Activated naive CD4-positive, alpha-beta T cell treated with anti-CD3 and anti-CD28 coated beads, Interleukin-2, amount 10 ng/mL, durations not matched to agents 7 days and 5 days (primary cell): Measurements from ENCODE around the gene LAMB4.

Experiments used
- CTCF ChIA-PET: fragments of 350-600 bp; sonication (Branson Sonifier 250); formaldehyde crosslinking; loops from one replicate; lab custom pipeline; 2021; ENCODE audit warnings: antibody characterized with exemption; lab: Charles Lee
- DNase-seq: peaks from one replicate; pipeline ENCODE4 v3.0.0-alpha.2; 2020
- H3K27ac Mint-ChIP-seq: one replicate; pipeline ENCODE4 v1.8.0; 2021; ENCODE audit warnings: mild to moderate bottlenecking, moderate library complexity, mixed read lengths
- H3K27me3 Mint-ChIP-seq: one replicate; pipeline ENCODE4 v1.8.0; 2021; ENCODE audit warnings: mild to moderate bottlenecking, mixed read lengths
- H3K36me3 Mint-ChIP-seq: one replicate; pipeline ENCODE4 v1.8.0; 2021; ENCODE audit warnings: mixed read lengths
- H3K4me1 Mint-ChIP-seq: one replicate; pipeline ENCODE4 v1.8.0; 2021; ENCODE audit warnings: mixed read lengths
- H3K4me3 Mint-ChIP-seq: one replicate; pipeline ENCODE4 v1.8.0; 2021; ENCODE audit warnings: mild to moderate bottlenecking, moderate library complexity, mixed read lengths
- H3K9me3 Mint-ChIP-seq: one replicate; pipeline ENCODE4 v1.8.0; 2021; ENCODE audit warnings: mixed read lengths

LAMB4 gene

DNA sequence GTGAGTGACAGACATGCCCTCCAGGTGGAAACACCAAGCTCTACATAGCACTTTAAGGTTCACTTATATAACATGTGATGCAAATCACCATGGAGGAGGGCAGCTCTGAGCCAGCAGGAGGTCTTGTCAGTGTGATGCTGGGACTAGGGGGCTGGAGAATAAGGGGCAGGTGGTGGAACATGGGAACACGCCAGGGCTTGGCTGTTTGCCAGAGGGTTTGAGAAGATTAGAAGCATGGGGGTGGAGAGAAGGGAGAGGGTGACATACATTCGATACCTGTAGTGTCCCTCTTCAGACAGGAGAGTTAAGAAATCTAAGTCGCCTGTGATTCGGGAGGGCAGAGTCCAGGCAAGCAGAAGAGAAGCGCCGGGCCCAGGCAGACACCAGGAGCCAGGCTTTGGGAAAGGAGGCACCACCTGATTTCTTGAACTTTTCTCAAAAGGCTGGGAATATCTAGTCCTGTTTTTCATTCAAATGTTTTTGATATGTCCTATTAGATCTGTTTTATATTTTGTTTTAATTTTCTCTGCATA lies 16.9 kb upstream of the LAMB4 start:
- no peaks in the 10 kb centered on the region for H3K4me1 Mint-ChIP-seq
- no peak for DNase-seq
- H3K27ac Mint-ChIP-seq, result no peak overlapping the region
- H3K9me3 Mint-ChIP-seq, result no peaks in the 10 kb centered on the region
- no peaks in the 10 kb centered on the region for H3K36me3 Mint-ChIP-seq
- H3K27me3 Mint-ChIP-seq, result peaks cover 5% of the 10 kb centered on the region
- H3K4me3 Mint-ChIP-seq, result no peak overlapping the region
- CTCF ChIA-PET, result interaction anchor here (0.6 to 3.3 kb wide), 7 partner anchors 15 to 655 kb away, joined by 3 to 62 read pairs (median 10); no protein-coding TSS in a partner anchor

DNA sequence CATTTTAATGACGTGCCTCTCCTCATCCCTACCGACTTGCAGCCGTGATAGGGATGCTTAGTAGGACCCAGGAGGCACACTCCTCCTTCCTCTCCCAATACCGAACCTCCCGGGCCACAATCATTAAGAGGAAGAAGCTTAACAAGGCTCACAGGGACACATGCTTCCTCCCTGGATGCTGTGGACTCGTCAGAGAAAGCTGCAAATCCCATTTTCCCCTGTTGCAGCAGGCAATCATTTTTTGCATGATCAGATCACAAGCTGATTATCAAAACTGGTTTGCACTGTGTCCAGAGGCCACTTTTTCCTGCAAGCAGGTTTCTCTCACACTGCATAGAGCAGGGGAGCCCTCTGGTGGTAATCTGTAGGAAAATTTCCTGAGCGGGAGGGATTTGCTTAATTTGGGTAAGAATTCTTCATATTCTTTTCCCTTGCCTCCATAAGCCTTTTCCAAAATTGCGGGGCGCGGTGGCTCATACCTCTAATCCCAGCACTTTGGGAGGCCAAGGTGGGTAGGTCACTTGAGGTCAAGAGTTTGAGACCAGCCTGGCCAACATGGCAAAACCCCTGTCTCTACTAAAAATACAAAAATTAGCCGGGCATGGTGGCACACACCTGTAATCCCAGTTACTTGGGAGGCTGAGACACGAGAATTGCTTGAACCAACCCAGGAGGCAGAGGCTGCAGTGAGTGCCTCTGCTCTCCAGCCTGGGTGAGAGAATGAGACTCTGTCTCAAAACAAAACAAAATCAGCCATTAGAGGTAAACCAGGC lies 16.1 kb upstream of the LAMB4 start:
- no peaks in the 10 kb centered on the region for H3K4me1 Mint-ChIP-seq
- H3K27ac Mint-ChIP-seq, result no peak overlapping the region
- no peak overlapping the region for H3K4me3 Mint-ChIP-seq
- CTCF ChIA-PET, result interaction anchor here (0.6 to 3.3 kb wide), 22 partner anchors 9 to 655 kb away, joined by 3 to 62 read pairs (median 4); no protein-coding TSS in a partner anchor
- H3K27me3 Mint-ChIP-seq, result peaks cover 5% of the 10 kb centered on the region
- no peaks in the 10 kb centered on the region for H3K9me3 Mint-ChIP-seq
- H3K36me3 Mint-ChIP-seq, result no peaks in the 10 kb centered on the region
- peak; percentile 67 for DNase-seq

DNA sequence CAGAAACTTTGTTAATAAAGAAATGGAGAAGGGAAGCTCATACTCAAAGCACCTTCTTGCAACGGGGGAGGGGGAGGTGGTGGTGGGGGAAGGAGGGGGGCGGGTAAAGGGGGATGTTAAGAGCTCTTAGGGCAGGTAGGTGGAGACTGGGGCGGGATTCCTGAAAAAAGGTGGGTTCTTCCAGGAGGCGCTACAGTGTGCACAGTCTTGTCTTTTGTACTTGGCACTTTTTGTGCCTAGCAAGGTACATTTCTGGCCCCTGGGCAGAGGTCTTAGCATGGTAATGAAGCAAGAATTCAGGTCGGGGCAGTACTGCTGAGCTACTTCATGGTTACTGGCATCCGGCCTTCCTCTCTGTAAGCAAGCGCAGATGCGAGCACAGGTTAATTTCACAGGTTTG lies 15.2 kb upstream of the LAMB4 start:
- no peak overlapping the region for H3K27ac Mint-ChIP-seq
- H3K36me3 Mint-ChIP-seq, result no peaks in the 10 kb centered on the region
- H3K9me3 Mint-ChIP-seq, result no peaks in the 10 kb centered on the region
- H3K4me3 Mint-ChIP-seq, result no peak overlapping the region
- no peaks in the 10 kb centered on the region for H3K4me1 Mint-ChIP-seq
- DNase-seq, result no peak
- CTCF ChIA-PET, result interaction anchor here (0.7 to 3.3 kb wide), 20 partner anchors 8 to 380 kb away, joined by 3 to 62 read pairs (median 4); no protein-coding TSS in a partner anchor
- H3K27me3 Mint-ChIP-seq, result peaks cover 8% of the 10 kb centered on the region

DNA sequence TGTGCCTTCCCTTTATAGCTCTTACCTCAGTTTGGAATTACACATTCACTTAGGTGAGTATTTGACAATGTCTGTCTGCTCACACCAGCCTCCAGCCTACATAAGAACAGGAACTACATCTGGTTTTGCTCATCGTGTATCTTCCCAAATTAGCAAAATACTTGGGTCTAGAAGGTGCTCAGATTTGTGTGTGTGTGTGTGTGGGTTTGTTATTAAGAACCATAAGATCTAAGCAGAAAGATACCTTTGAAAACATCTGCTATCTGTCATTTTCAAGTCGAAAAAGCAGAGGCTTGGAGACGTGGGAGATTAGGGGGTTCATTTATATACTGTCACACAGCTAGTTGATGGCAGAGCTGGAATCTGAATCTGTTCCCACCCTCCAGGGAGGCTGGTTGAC lies 14.8 kb upstream of the LAMB4 start:
- Mint-ChIP-seq H3K36me3 (no peaks in the 10 kb centered on the region), H3K4me3 (no peak overlapping the region), H3K4me1 (no peaks in the 10 kb centered on the region), H3K9me3 (no peaks in the 10 kb centered on the region), H3K27me3 (peaks cover 9% of the 10 kb centered on the region), H3K27ac (no peak overlapping the region)
- CTCF ChIA-PET, result interaction anchor here (0.8 to 3.3 kb wide), 11 partner anchors 9 to 255 kb away, joined by 3 to 62 read pairs (median 7); no protein-coding TSS in a partner anchor
- no peak for DNase-seq

DNA sequence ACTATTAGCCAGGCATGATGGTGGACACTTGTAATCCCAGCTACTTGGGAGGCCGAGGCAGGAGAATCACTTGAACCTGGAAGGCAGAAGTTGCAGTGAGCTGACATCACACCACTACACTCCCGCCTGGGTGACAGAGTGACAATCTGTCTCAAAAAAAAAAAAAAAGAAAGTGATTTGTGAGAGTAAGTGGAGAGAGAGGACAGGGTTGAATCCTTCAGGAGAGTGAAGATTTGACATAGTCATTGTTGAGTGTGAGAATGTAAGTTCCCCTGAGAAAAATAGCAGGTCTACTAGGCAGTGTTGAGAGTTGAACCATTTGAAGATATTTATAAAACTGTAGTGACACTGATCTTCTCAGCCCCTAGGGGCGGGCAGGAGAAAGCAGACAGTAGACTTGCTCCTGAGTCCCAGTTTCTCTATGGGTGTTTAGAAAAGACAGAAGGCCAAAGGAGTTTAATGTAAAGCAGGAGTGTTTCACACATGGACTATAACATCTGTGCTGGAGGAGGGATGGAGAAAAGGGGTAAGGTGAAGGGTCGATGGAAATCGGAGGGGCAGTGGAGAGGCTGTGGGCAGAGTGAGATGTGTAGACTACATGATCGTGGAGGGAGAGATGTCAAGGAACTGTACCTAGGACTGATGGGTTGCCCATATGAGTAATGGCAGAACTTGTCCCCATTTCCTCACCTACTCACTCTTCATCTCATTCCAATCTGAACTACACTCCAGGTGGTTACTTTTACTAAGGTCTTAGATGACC lies 13.7 kb upstream of the LAMB4 start:
- Mint-ChIP-seq H3K36me3 (no peaks in the 10 kb centered on the region), H3K4me1 (no peaks in the 10 kb centered on the region), H3K4me3 (no peak overlapping the region), H3K27me3 (peaks cover 9% of the 10 kb centered on the region), H3K27ac (no peak overlapping the region), H3K9me3 (no peaks in the 10 kb centered on the region)
- CTCF ChIA-PET, result interaction anchor here (1.2 to 3.3 kb wide), 3 partner anchors 30 to 38 kb away, joined by 4 to 62 read pairs (median 15); no protein-coding TSS in a partner anchor
- DNase-seq, result no peak

DNA sequence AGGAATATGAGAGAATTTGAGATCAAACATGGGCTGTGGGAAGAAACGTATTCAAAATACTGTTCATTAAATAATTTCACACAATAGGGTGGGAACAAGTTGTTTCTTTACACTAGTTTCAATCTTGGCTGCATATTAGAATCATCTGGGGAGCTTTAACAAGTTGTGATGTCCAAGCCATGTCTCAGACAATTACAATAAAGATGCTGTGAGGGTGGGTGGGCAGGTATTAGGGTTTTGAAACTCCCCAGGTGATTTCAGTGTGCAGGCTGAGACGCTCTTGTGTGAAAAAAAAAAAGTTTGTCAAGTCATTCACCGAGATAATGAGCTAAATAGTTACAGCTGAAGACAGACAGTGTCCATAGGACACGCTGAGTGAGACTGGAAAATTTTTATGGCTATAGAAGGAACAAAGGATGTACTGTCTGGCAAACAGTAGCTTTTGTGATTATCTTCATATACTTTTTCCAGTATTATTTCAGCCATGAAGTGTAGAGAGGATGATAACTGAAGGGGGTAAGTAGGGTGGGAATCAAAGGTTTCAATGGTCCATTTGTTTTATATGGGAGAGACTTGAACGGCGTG lies 12.6 kb upstream of the LAMB4 start:
- Mint-ChIP-seq H3K4me1 (no peaks in the 10 kb centered on the region), H3K9me3 (no peaks in the 10 kb centered on the region), H3K4me3 (no peak overlapping the region), H3K27me3 (peaks cover 9% of the 10 kb centered on the region), H3K36me3 (no peaks in the 10 kb centered on the region), H3K27ac (no peak overlapping the region)
- CTCF ChIA-PET, result interaction anchor here (1.2 kb wide), 1 partner anchor 33 kb away, joined by 4 read pairs; no protein-coding TSS in a partner anchor
- DNase-seq, result no peak

DNA sequence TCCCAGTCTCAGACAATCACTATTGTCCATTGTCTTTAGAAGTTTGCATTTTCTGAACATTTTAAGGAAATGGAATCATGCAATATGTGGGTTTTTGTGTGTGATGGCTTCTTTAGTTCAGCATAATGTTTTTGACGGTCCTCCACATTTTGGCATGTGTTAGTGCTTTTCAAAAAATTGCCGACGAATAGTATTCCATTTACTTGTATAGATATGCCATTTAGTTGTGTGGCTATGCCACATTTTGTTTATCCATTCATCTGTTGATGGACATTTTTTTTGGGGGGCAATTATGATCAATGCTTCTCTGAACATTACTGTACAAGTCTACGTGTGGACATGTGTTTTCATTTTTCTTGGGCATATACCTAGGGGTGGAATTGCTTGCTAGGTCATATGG lies 12.0 kb upstream of the LAMB4 start:
- no peak for DNase-seq
- H3K27me3 Mint-ChIP-seq, result peaks cover 8% of the 10 kb centered on the region
- H3K36me3 Mint-ChIP-seq, result no peaks in the 10 kb centered on the region
- H3K4me3 Mint-ChIP-seq, result no peak overlapping the region
- no peak overlapping the region for H3K27ac Mint-ChIP-seq
- H3K9me3 Mint-ChIP-seq, result peaks cover 4% of the 10 kb centered on the region
- CTCF ChIA-PET, result interaction anchor here (1.2 kb wide), 1 partner anchor 28 kb away, joined by 3 read pairs; no protein-coding TSS in a partner anchor
- H3K4me1 Mint-ChIP-seq, result no peaks in the 10 kb centered on the region

DNA sequence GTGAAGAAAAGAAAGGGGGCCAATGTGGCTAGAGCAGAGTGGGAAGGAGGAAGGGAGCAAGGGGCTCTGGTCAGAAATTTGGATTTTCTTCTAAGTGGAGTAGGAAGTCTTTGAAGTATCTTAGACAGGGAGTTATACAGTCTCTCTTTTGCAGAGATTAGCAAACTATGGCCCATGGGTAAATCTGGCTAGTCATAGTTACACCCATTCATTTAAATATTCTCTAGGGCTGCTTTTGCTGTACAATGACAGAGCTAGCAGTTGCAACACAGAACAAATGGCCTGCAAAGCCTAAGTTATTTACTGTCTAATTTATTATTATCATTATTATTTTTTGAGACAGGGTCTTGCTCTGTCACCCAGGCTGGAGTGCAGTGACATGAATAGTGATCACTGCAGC lies 10.5 kb upstream of the LAMB4 start:
- H3K27ac Mint-ChIP-seq, result no peak overlapping the region
- CTCF ChIA-PET, result interaction anchor here (1.0 kb wide), 1 partner anchor 27 kb away, joined by 5 read pairs; no protein-coding TSS in a partner anchor
- peaks cover 4% of the 10 kb centered on the region for H3K27me3 Mint-ChIP-seq
- H3K4me1 Mint-ChIP-seq, result peaks cover 8% of the 10 kb centered on the region
- H3K4me3 Mint-ChIP-seq, result no peak overlapping the region
- DNase-seq, result no peak
- H3K36me3 Mint-ChIP-seq, result no peaks in the 10 kb centered on the region
- peaks cover 4% of the 10 kb centered on the region for H3K9me3 Mint-ChIP-seq

DNA sequence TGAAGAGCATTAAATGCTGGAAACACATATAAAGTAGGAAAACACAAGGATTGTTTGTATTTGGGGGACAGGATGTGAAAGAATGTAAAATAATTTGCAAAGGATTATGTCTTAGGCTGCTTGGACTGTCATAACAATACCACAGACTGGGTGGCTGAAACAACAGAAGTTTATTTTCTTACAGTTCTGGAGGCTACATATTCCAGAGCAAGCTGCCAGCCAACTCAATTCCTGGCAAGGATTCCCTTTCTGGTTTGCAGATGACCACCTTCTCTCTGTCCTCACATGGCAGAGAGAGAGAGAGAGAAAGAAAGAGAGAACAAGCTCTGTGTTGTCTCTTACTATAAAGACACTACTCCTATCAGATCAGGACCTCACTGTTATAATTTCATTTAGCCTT lies 8.8 kb upstream of the LAMB4 start:
- CTCF ChIA-PET, result interaction anchor here (1.2 to 2.0 kb wide), 2 partner anchors 14 to 25 kb away, joined by 4 to 6 read pairs; no protein-coding TSS in a partner anchor
- Mint-ChIP-seq H3K36me3 (no peaks in the 10 kb centered on the region), H3K27me3 (peaks cover 4% of the 10 kb centered on the region), H3K9me3 (peaks cover 4% of the 10 kb centered on the region), H3K4me1 (peaks cover 17% of the 10 kb centered on the region), H3K4me3 (no peak overlapping the region), H3K27ac (no peak overlapping the region)
- DNase-seq, result no peak

DNA sequence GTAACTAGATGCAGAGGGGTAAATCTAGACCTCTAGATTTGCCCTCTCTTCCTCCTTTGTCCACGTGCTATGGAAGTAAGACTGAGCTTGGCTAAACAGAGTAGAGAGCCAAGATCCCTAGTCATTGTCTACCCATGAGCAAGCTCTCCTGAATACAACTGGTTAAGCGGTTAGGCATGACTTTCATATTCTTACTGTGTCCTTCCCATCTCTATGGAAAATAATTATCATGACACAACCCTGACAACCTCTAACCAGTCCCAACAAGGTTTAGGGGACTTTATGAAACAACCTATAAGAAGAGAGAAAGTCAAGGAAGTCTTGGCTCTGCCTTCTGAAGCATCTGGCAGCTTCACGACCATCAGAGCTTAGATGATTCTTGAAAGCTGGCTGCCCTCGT lies 7.8 kb upstream of the LAMB4 start:
- no peak overlapping the region for H3K4me3 Mint-ChIP-seq
- peaks cover 9% of the 10 kb centered on the region for H3K27me3 Mint-ChIP-seq
- DNase-seq, result no peak
- no peaks in the 10 kb centered on the region for H3K36me3 Mint-ChIP-seq
- CTCF ChIA-PET, result interaction anchor here (1.0 to 2.0 kb wide), 4 partner anchors 8 to 24 kb away, joined by 3 to 6 read pairs (median 4); no protein-coding TSS in a partner anchor
- no peak overlapping the region for H3K27ac Mint-ChIP-seq
- H3K9me3 Mint-ChIP-seq, result peaks cover 4% of the 10 kb centered on the region
- H3K4me1 Mint-ChIP-seq, result peaks cover 17% of the 10 kb centered on the region

DNA sequence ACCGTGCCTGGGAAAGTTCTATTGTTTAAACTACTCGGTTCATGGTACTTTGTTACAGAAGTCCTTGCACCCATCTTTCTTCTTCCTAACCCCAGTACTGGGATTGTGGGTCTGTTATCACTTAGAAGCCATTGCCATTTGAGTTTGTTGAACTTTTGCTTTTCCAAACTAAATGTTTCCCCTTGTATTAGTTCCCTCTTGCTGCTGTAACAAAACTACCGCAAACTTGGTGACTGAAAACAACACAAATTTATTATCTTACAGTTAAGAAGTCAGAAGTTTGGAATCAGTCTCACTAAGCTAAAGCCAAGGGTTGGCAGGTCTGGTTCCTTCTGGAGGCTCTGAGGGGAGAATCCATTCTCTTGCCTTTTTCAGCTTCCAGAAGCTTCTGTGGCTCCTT lies 6.9 kb upstream of the LAMB4 start:
- peaks cover 4% of the 10 kb centered on the region for H3K9me3 Mint-ChIP-seq
- CTCF ChIA-PET, result interaction anchor here (1.2 to 2.9 kb wide), 2 partner anchors 9 to 24 kb away, joined by 3 to 9 read pairs; no protein-coding TSS in a partner anchor
- no peaks in the 10 kb centered on the region for H3K36me3 Mint-ChIP-seq
- DNase-seq, result no peak
- H3K27me3 Mint-ChIP-seq, result peaks cover 16% of the 10 kb centered on the region
- no peak overlapping the region for H3K4me3 Mint-ChIP-seq
- peaks cover 17% of the 10 kb centered on the region for H3K4me1 Mint-ChIP-seq
- no peak overlapping the region for H3K27ac Mint-ChIP-seq

DNA sequence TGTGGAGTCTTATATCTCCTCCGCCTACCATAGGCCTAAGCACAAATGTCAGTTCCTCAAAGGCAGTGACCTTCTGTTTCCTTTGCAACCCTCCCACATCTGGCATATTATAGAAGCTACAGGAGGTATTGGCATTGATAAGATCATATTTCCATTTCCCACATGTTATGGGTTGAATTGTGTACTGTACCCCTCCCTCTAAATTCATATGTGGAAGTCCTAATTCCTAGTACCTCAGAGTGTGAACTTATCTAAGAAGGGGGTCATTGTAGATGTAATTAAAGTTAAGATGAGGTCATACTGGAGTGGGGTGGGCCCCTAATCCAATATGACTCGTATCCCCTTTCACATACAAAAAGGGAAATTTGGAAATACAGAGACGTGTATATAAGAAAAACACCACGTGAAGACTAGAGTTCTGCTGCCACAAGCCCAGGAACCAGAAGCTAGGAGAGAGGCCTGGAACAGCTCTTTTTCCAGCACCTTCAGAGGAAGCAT lies 6.1 kb upstream of the LAMB4 start:
- peaks cover 16% of the 10 kb centered on the region for H3K27me3 Mint-ChIP-seq

DNA sequence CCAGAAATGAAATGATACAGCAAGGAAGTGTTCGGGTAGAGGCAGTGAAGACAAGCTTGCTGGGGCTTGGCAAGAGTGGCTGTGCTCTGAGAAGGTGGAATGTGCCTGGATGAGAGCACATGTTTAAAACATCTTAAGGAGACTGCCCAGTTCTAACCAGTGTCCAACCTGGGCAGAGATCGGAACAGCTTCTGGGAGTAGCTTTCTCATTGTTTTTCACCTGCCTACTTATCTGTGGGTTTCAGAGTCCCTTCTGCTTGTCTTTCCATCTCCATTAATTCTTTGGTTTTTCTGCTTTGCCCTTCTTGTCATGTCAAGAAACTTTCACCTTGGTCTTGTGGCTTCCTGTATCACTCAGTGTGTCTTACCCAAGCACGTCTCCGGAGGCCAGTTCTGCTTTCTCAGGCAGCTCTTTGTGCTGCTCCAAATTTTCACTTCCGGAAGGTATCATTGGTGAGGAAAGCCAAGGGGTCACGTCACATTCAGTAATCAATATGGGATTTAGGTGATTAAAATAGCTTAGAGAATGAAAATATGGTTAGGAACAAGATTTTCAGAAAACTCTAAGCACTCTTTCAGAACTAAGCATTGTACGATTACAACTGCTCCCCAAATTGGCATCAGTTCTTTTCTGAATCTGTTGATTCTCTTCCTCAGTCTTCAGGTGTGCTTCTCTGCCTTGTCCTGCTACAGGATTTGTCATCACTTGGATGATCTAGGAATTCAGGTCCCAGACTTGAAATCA lies 5.5 kb upstream of the LAMB4 start:
- Mint-ChIP-seq H3K4me1 (peaks cover 17% of the 10 kb centered on the region), H3K9me3 (peaks cover 4% of the 10 kb centered on the region), H3K27me3 (peaks cover 15% of the 10 kb centered on the region), H3K27ac (peak overlapping the region; percentile 73), H3K4me3 (no peak overlapping the region), H3K36me3 (no peaks in the 10 kb centered on the region)
- peak; percentile 50 for DNase-seq
- CTCF ChIA-PET, result interaction anchor here (1.3 to 2.9 kb wide), 2 partner anchors 10 to 22 kb away, joined by 9 to 15 read pairs; no protein-coding TSS in a partner anchor

More for the DNA sequence above, 6.1 kb upstream of the LAMB4 start:
- Mint-ChIP-seq H3K4me1 (peaks cover 17% of the 10 kb centered on the region), H3K4me3 (no peak overlapping the region), H3K36me3 (no peaks in the 10 kb centered on the region), H3K27ac (peak overlapping the region; percentile 73), H3K9me3 (peaks cover 4% of the 10 kb centered on the region)
- no peak for DNase-seq
- CTCF ChIA-PET, result interaction anchor here (1.3 to 2.9 kb wide), 2 partner anchors 9 to 23 kb away, joined by 9 to 15 read pairs; no protein-coding TSS in a partner anchor
